Tibial artery (tissue), 4 donors: ENCODE measurements around the gene RCAN2.

Experiments used
- DNase-seq, 2 donors: peaks; one replicate each; pipeline ENCODE4 v3.0.0-alpha.2; 2019
- H3K27ac ChIP-seq, 2 donors: fragments of 200-600 bp; sonication (generic) in 1 of 2; 1 replicate in 1 of 2; 2 replicates in 1 of 2; pipeline ENCODE4 v1.5.1; 2018 to 2019; ENCODE audit warnings: mild to moderate bottlenecking in 1 of 2
- H3K27me3 ChIP-seq, 2 donors: fragments of 200-600 bp; sonication (generic) in 1 of 2; one replicate each; pipeline versions ENCODE4 v1.5.1 to v1.6.0; 2016 to 2019
- H3K36me3 ChIP-seq, 3 donors: fragments of 200-600 bp; sonication (generic) in 2 of 3; one replicate each; pipeline ENCODE4 v1.5.1; 2016 to 2019; ENCODE audit warnings: mild to moderate bottlenecking in 2 of 3
- H3K4me1 ChIP-seq, 4 donors: fragments of 200-600 bp; sonication (generic) in 2 of 4; 1 replicate in 3 of 4; 2 replicates in 1 of 4; pipeline ENCODE4 v1.5.1; 2016 to 2019
- H3K4me3 ChIP-seq, 2 donors: fragments of 200-600 bp; sonication (generic) in 1 of 2; 1 replicate in 1 of 2; 2 replicates in 1 of 2; pipeline ENCODE4 v1.5.1; 2018 to 2019; ENCODE audit warnings: mild to moderate bottlenecking in 2 of 2
- H3K9me3 ChIP-seq, 3 donors: fragments of 200-600 bp; sonication (generic) in 1 of 3; one replicate each; pipeline ENCODE4 v1.5.1; 2016 to 2019
- intact Hi-C: fragments of 100-400 bp; cut with DNase I; formaldehyde crosslinking; loops from one replicate; pipeline ENCODE4 v1.15.0; 2023; ENCODE audit warnings: low total_unique reads
- TF ChIP-seq, protein P1 (sequence below), 2 experiments: fragments of 200-600 bp in 1 of 2; fragments of 450-650 bp in 1 of 2; IDR thresholded peaks; one replicate each; pipeline ENCODE4 v1.5.1; 2017 to 2019; ENCODE audit warnings: antibody characterized with exemption in 2 of 2, mild to moderate bottlenecking in 1 of 2, moderate library complexity in 1 of 2

Gene RCAN2

DNA sequence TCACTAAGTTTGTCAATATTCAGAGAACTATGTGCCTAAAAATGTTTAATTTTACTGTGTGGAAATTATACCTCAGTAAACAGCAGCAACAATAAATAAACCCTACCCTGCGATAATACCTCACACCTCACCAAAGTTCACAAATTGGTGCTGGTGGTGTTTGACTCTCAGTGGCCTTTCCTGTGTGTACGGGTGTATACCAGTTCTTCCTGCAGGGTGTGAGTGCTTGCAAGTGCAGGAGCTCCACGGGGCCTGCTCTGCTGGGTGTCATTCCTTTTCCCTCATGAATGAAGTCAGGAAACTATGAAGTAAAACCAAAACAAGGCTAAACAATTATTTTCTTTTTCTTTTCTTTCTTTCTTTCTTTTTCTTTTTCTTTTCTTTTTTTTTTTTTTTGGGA, 316.3 kb downstream of the RCAN2 start:
- Histone ChIP-seq H3K9me3 (no peaks in the 10 kb centered on the region), H3K27ac (no peak overlapping the region), H3K27me3 (no peaks in the 10 kb centered on the region), H3K4me1 (peaks cover 0 to 18% (median 1%) of the 10 kb centered on the region in 4 donors), H3K36me3 (no peaks in the 10 kb centered on the region), H3K4me3 (no peak overlapping the region)
- intact Hi-C loops = no loop called here
- no peak for DNase-seq
- TF ChIP-seq, protein P1, sequence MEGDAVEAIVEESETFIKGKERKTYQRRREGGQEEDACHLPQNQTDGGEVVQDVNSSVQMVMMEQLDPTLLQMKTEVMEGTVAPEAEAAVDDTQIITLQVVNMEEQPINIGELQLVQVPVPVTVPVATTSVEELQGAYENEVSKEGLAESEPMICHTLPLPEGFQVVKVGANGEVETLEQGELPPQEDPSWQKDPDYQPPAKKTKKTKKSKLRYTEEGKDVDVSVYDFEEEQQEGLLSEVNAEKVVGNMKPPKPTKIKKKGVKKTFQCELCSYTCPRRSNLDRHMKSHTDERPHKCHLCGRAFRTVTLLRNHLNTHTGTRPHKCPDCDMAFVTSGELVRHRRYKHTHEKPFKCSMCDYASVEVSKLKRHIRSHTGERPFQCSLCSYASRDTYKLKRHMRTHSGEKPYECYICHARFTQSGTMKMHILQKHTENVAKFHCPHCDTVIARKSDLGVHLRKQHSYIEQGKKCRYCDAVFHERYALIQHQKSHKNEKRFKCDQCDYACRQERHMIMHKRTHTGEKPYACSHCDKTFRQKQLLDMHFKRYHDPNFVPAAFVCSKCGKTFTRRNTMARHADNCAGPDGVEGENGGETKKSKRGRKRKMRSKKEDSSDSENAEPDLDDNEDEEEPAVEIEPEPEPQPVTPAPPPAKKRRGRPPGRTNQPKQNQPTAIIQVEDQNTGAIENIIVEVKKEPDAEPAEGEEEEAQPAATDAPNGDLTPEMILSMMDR (IDR thresholded peaks at IDR 0.05) = no peak

DNA sequence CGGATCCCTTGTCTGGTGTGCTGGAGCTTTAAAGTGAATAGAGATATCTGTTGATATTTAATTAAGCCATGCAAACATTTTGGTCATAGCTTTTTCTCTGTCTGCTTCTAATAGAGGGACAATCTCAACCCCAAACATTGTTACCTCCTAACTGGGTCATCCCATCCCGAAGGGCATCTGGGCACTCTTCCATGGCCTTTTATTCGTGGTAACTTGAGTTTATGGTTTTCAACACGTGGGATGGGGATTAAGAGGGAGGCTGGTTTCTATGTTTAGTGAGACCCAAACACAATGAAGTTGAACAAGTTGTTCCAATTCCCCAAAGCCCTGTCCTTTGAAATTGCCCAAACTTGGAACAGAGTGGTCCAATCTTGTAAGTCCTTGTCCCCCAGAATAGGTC, 319.1 kb downstream of the RCAN2 start:
- Histone ChIP-seq H3K4me1 (peaks cover 0 to 18% (median 1%) of the 10 kb centered on the region in 4 donors), H3K27me3 (no peaks in the 10 kb centered on the region), H3K9me3 (no peaks in the 10 kb centered on the region), H3K4me3 (no peak overlapping the region), H3K36me3 (no peaks in the 10 kb centered on the region), H3K27ac (no peak overlapping the region)
- DNase-seq = no peak
- intact Hi-C loops = no loop called here
- TF ChIP-seq, protein P1 (IDR thresholded peaks at IDR 0.05) = no peak
